GM23338 (cell line): ENCODE data around the gene RAET1G. TPM values are rescaled to one million over a fixed set of nuclear protein-coding genes. Genes with fewer than 3 reads are reported as not detected.

Experiments
- ATAC-seq: fragments of 200-7000 bp; cut with Tn5 transposase; 3 replicates; pipeline ENCODE4 v1.9.1; 2020
- DNase-seq: peaks from one replicate; pipeline ENCODE4 v3.0.0-alpha.2; 2015; ENCODE audit warnings: low spot score
- H2AFZ ChIP-seq: fragments of 200-600 bp; sonication (generic); 2 replicates; pipeline ENCODE4 v1.8.0; 2016; ENCODE audit warnings: antibody characterized with exemption, mild to moderate bottlenecking, moderate library complexity
- H3F3A ChIP-seq: fragments of 200-600 bp; sonication (generic); replicated peaks from 2 replicates; pipeline ENCODE4 v1.8.0; 2017; ENCODE audit warnings: antibody characterized with exemption, mixed run types, low read depth
- H3K27ac ChIP-seq: fragments of 200-600 bp; sonication (generic); 2 replicates; pipeline ENCODE4 v1.6.1; 2016; ENCODE audit warnings: low read depth
- H3K27me3 ChIP-seq: fragments of 200-600 bp; sonication (generic); 2 replicates; pipeline ENCODE4 v1.8.0; 2016; ENCODE audit warnings: mild to moderate bottlenecking, mixed run types, moderate library complexity; ENCODE audit not compliant: insufficient read depth
- H3K36me3 ChIP-seq: fragments of 200-600 bp; sonication (generic); 2 replicates; pipeline ENCODE4 v1.8.0; 2016; ENCODE audit warnings: mild to moderate bottlenecking; ENCODE audit not compliant: insufficient read depth
- H3K4me1 ChIP-seq: fragments of 200-600 bp; sonication (generic); 2 replicates; pipeline ENCODE4 v1.8.0; 2016; ENCODE audit warnings: mild to moderate bottlenecking, moderate library complexity; ENCODE audit not compliant: insufficient read depth
- H3K4me2 ChIP-seq: fragments of 200-600 bp; sonication (generic); 2 replicates; pipeline ENCODE4 v1.7.1; 2017; ENCODE audit warnings: mixed run types
- H3K4me3 ChIP-seq: fragments of 200-600 bp; sonication (generic); 2 replicates; pipeline ENCODE4 v1.6.1; 2016; ENCODE audit warnings: mixed run types
- H3K79me2 ChIP-seq: fragments of 200-600 bp; sonication (generic); replicated peaks from 2 replicates; pipeline ENCODE4 v1.8.0; 2017; ENCODE audit warnings: mild to moderate bottlenecking; ENCODE audit not compliant: insufficient read depth
- H3K9me2 ChIP-seq: fragments of 200-600 bp; sonication (generic); 2 replicates; pipeline ENCODE4 v1.8.0; 2017; ENCODE audit not compliant: insufficient read depth
- H4K20me1 ChIP-seq: fragments of 200-600 bp; sonication (generic); replicated peaks from 2 replicates; pipeline ENCODE4 v1.8.0; 2017; ENCODE audit warnings: mild to moderate bottlenecking; ENCODE audit not compliant: insufficient read depth
- H3K27ac Mint-ChIP-seq: 2 replicates; pipeline ENCODE4 v1.8.0; 2020; ENCODE audit warnings: inconsistent platforms, mild to moderate bottlenecking, moderate library complexity, mixed read lengths
- H3K27me3 Mint-ChIP-seq: 3 replicates; pipeline ENCODE4 v1.8.0; 2022; ENCODE audit warnings: low read depth, mild to moderate bottlenecking, moderate library complexity, mixed read lengths, inconsistent platforms; ENCODE audit not compliant: insufficient read depth, poor library complexity
- H3K36me3 Mint-ChIP-seq: 3 replicates; pipeline ENCODE4 v1.8.0; 2021; ENCODE audit warnings: low read depth, mild to moderate bottlenecking, inconsistent platforms, moderate library complexity, mixed read lengths
- H3K4me1 Mint-ChIP-seq: 3 replicates; pipeline ENCODE4 v1.8.0; 2020; ENCODE audit warnings: mild to moderate bottlenecking, inconsistent platforms, mixed read lengths
- H3K4me3 Mint-ChIP-seq: 3 replicates; pipeline ENCODE4 v1.8.0; 2021; ENCODE audit warnings: moderate library complexity, mild to moderate bottlenecking, inconsistent platforms, mixed read lengths
- H3K9me3 Mint-ChIP-seq: 3 replicates; pipeline ENCODE4 v1.8.0; 2020; ENCODE audit warnings: moderate library complexity, mild to moderate bottlenecking, inconsistent platforms, mixed read lengths
- CREB1 ChIP-seq: fragments of 250-450 bp; sonication (Bioruptor Pico); IDR thresholded peaks from 2 replicates; pipeline ENCODE4 v1.5.0; 2020; ENCODE audit warnings: low read depth, mild to moderate bottlenecking, moderate library complexity
- CTCF ChIP-seq, 2 experiments: fragments of 200-600 bp in 1 of 2; sonication (generic) in 1 of 2; conservative IDR thresholded peaks; 2 replicates each; pipeline versions ENCODE4 v1.5.1 to v1.6.1; 2016 to 2017; ENCODE audit warnings: antibody characterized with exemption in 2 of 2, low read depth in 2 of 2, mild to moderate bottlenecking in 2 of 2, moderate library complexity in 1 of 2
- ETS1 ChIP-seq: IDR thresholded peaks from 2 replicates; pipeline ENCODE4 v1.6.1; 2016; ENCODE audit warnings: antibody characterized with exemption
- EZH2 ChIP-seq: fragments of 200-600 bp; sonication (generic); IDR thresholded peaks from one replicate; pipeline ENCODE4 v1.8.0; 2017; ENCODE audit warnings: antibody characterized with exemption, mild to moderate bottlenecking, low read depth; ENCODE audit not compliant: unreplicated experiment
- EZH2phosphoT487 ChIP-seq: fragments of 200-600 bp; sonication (generic); IDR thresholded peaks from one replicate; pipeline ENCODE4 v1.8.1; 2018; ENCODE audit warnings: antibody characterized with exemption; ENCODE audit not compliant: unreplicated experiment
- JUNB ChIP-seq: IDR thresholded peaks from one replicate; pipeline ENCODE4 v1.6.1; 2016; ENCODE audit warnings: antibody characterized with exemption; ENCODE audit not compliant: unreplicated experiment
- NANOG ChIP-seq: IDR thresholded peaks from 2 replicates; pipeline ENCODE4 v1.6.1; 2016; ENCODE audit warnings: antibody characterized with exemption, borderline replicate concordance
- POLR2AphosphoS5 ChIP-seq: IDR thresholded peaks from 2 replicates; pipeline ENCODE4 v1.6.1; 2016; ENCODE audit warnings: antibody characterized with exemption, low read depth
- REST ChIP-seq: IDR thresholded peaks from one replicate; pipeline ENCODE4 v1.6.1; 2018; ENCODE audit warnings: antibody characterized with exemption; ENCODE audit not compliant: unreplicated experiment
- STAT1 ChIP-seq: IDR thresholded peaks from one replicate; pipeline ENCODE4 v1.6.1; 2016; ENCODE audit warnings: antibody characterized with exemption; ENCODE audit not compliant: unreplicated experiment
- ZNF114 ChIP-seq: fragments of 250-450 bp; sonication (Bioruptor Pico); IDR thresholded peaks from 2 replicates; pipeline ENCODE4 v1.5.0; 2020; ENCODE audit warnings: mild to moderate bottlenecking, moderate library complexity
- ZNF331 ChIP-seq: fragments of 250-450 bp; sonication (Bioruptor Pico); IDR thresholded peaks from 2 replicates; pipeline ENCODE4 v1.5.0; 2020; ENCODE audit warnings: low read depth, mild to moderate bottlenecking, moderate library complexity
- ZNF462 ChIP-seq: fragments of 250-450 bp; sonication (Bioruptor Pico); IDR thresholded peaks from 2 replicates; pipeline ENCODE4 v1.5.0; 2020; ENCODE audit warnings: mild to moderate bottlenecking, moderate library complexity
- polyA plus RNA-seq: library from polyadenylated mRNA; unstranded; fragments of >200 nt; fragmentation: Nextera tagmentation; extraction: Ambion mirVana; gene quantifications from 2 replicates; pipeline ENCODE4 v1.2.1, GENCODE V29; 2016
- total RNA-seq: library from RNA; depleted of rRNA; stranded (reverse); fragments of >200 nt; shearing (Covaris generic); gene quantifications from 2 replicates; pipeline ENCODE4 v1.2.3, GENCODE V29; 2014

The RAET1G gene
- total and polyA plus RNA-seq, 2 experiments from 2014 or later: not detected

GRCh38 chr6:149872233-149872632, 50.7 kb downstream of the RAET1G start:
- peaks cover 11% of the 10 kb centered on the region for H3K4me1 Mint-ChIP-seq
- H2AFZ ChIP-seq: no peak overlapping the region
- no peaks in the 10 kb centered on the region for H3K27me3 Mint-ChIP-seq
- H3K9me3 Mint-ChIP-seq: peaks cover 6% of the 10 kb centered on the region; the same call in 2 of the 3 replicates
- no peak overlapping the region for H3K27ac Mint-ChIP-seq
- H3K27ac ChIP-seq: no peak overlapping the region
- no peaks in the 10 kb centered on the region for H3K79me2 ChIP-seq
- H3K4me2 ChIP-seq: no peak overlapping the region
- H3K36me3 ChIP-seq: no peaks in the 10 kb centered on the region
- DNase-seq: no peak
- H3K4me1 ChIP-seq: no peaks in the 10 kb centered on the region
- H3K36me3 Mint-ChIP-seq: no peaks in the 10 kb centered on the region
- no peaks in the 10 kb centered on the region for H3K27me3 ChIP-seq
- H4K20me1 ChIP-seq: no peaks in the 10 kb centered on the region
- no peak overlapping the region for H3K4me3 Mint-ChIP-seq
- H3F3A ChIP-seq: no peaks in the 10 kb centered on the region
- H3K9me2 ChIP-seq: no peaks in the 10 kb centered on the region; the same call in none of the 2 replicates
- no peak for ATAC-seq
- no peak for TF ChIP-seq EZH2phosphoT487
- no peak for TF ChIP-seq POLR2AphosphoS5
- no peak for TF ChIP-seq STAT1
- TF ChIP-seq ZNF462 (CRISPR knock-in tag): no peak
- TF ChIP-seq NANOG: no peak
- TF ChIP-seq ETS1: no peak
- no peak for TF ChIP-seq JUNB
- TF ChIP-seq REST: no peak
- TF ChIP-seq CTCF (conservative IDR thresholded peaks at IDR 0.05; ENCODE audit: low read depth in 2 of 2): no peak
- TF ChIP-seq ZNF114 (CRISPR knock-in tag): no peak
- TF ChIP-seq EZH2: no peak
- TF ChIP-seq ZNF331 (CRISPR knock-in tag): no peak
- TF ChIP-seq CREB1: no peak
- no peak overlapping the region for H3K4me3 ChIP-seq
